CD14-positive monocyte (primary cell): Measurements from ENCODE around the gene ITPKB. TPM values are rescaled to one million over a fixed set of nuclear protein-coding genes. Genes with fewer than 3 reads are reported as not detected.

ENCODE experiments used
- DNase-seq, 3 donors: peaks; one replicate each; pipeline ENCODE4 v3.0.0-alpha.2; 2011 to 2022
- H2AFZ ChIP-seq: 2 replicates; pipeline ENCODE4 v1.6.0; 2012; ENCODE audit warnings: mild to moderate bottlenecking, low read depth, low read length, inconsistent platforms; ENCODE audit not compliant: insufficient read depth, poor library complexity, severe bottlenecking
- H3K27ac ChIP-seq, 2 donors: 1 replicate in 1 of 2; 2 replicates in 1 of 2; pipeline ENCODE4 v1.5.1; 2012 to 2013; ENCODE audit warnings: low read length in 2 of 2, control low read depth in 1 of 2, inconsistent platforms in 1 of 2, low read depth in 1 of 2, mild to moderate bottlenecking in 1 of 2
- H3K27me3 ChIP-seq, 2 donors: one replicate each; pipeline versions ENCODE4 v1.6.0 to v1.6.1; 2011 to 2013; ENCODE audit warnings: low read length in 2 of 2; ENCODE audit not compliant: control insufficient read depth in 2 of 2, insufficient read depth in 2 of 2
- H3K36me3 ChIP-seq, 2 donors: replicated peaks in 1 of 2; 1 replicate in 1 of 2; 2 replicates in 1 of 2; pipeline versions ENCODE4 v1.5.1 to v1.6.1; 2012 to 2013; ENCODE audit warnings: low read length in 2 of 2, control low read depth in 1 of 2, inconsistent platforms in 1 of 2, mild to moderate bottlenecking in 1 of 2; ENCODE audit not compliant: insufficient read depth in 2 of 2, control insufficient read depth in 1 of 2
- H3K4me1 ChIP-seq, 2 donors: 1 replicate in 1 of 2; 2 replicates in 1 of 2; pipeline versions ENCODE4 v1.5.1 to v1.6.1; 2012 to 2013; ENCODE audit warnings: low read length in 2 of 2, control low read depth in 1 of 2, inconsistent platforms in 1 of 2, mild to moderate bottlenecking in 1 of 2, moderate library complexity in 1 of 2; ENCODE audit not compliant: insufficient read depth in 2 of 2, control insufficient read depth in 1 of 2
- H3K4me2 ChIP-seq: replicated peaks from 2 replicates; pipeline ENCODE3; 2012; ENCODE audit warnings: low read length, moderate library complexity, mild to moderate bottlenecking; ENCODE audit not compliant: poor library complexity, severe bottlenecking; ENCODE audit errors: extremely low read depth
- H3K4me3 ChIP-seq, 3 experiments: fragments of 200-600 bp in 1 of 3; sonication (generic) in 1 of 3; replicated peaks in 1 of 3; 1 replicate in 2 of 3; 2 replicates in 1 of 3; pipeline ENCODE4 v1.5.1; 2011 to 2013; ENCODE audit warnings: low read length in 3 of 3, mild to moderate bottlenecking in 3 of 3, control low read depth in 2 of 3, low read depth in 2 of 3, inconsistent platforms in 1 of 3, moderate library complexity in 1 of 3
- H3K79me2 ChIP-seq: 2 replicates; pipeline ENCODE4 v1.6.0; 2012; ENCODE audit warnings: mild to moderate bottlenecking, control low read depth, inconsistent platforms, low read length, moderate library complexity; ENCODE audit not compliant: insufficient read depth
- H3K9ac ChIP-seq: 2 replicates; pipeline ENCODE4 v1.6.0; 2017; ENCODE audit warnings: low read length, mild to moderate bottlenecking; ENCODE audit not compliant: insufficient read depth, poor library complexity, severe bottlenecking
- H3K9me3 ChIP-seq, 2 donors: replicated peaks in 1 of 2; 1 replicate in 1 of 2; 2 replicates in 1 of 2; pipeline versions ENCODE4 v1.5.1 to v1.6.1; 2012 to 2013; ENCODE audit warnings: low read length in 2 of 2, control low read depth in 1 of 2; ENCODE audit not compliant: control insufficient read depth in 1 of 2, insufficient read depth in 1 of 2
- H4K20me1 ChIP-seq: 2 replicates; pipeline ENCODE4 v1.6.0; 2012; ENCODE audit warnings: mild to moderate bottlenecking, low read length, control low read depth, moderate library complexity; ENCODE audit not compliant: insufficient read depth
- H3K27ac Mint-ChIP-seq, 7 donors: one replicate each; pipeline ENCODE4 v1.8.0; 2020; ENCODE audit warnings: mild to moderate bottlenecking in 7 of 7, mixed read lengths in 7 of 7, moderate library complexity in 6 of 7, inconsistent platforms in 2 of 7
- H3K27me3 Mint-ChIP-seq, 3 donors: one replicate each; pipeline ENCODE4 v1.8.0; 2021 to 2022; ENCODE audit warnings: low read depth in 3 of 3, mild to moderate bottlenecking in 3 of 3, mixed read lengths in 3 of 3, moderate library complexity in 3 of 3, inconsistent platforms in 1 of 3
- H3K36me3 Mint-ChIP-seq, 2 donors: one replicate each; pipeline ENCODE4 v1.8.0; 2020; ENCODE audit warnings: mixed read lengths in 2 of 2, inconsistent platforms in 1 of 2, mild to moderate bottlenecking in 1 of 2
- H3K4me1 Mint-ChIP-seq: one replicate; pipeline ENCODE4 v1.8.0; 2020; ENCODE audit warnings: mild to moderate bottlenecking, mixed read lengths
- H3K4me3 Mint-ChIP-seq, 2 donors: one replicate each; pipeline ENCODE4 v1.8.0; 2020; ENCODE audit warnings: mild to moderate bottlenecking in 2 of 2, mixed read lengths in 2 of 2, moderate library complexity in 1 of 2
- H3K9me3 Mint-ChIP-seq, 7 donors: one replicate each; pipeline ENCODE4 v1.8.0; 2020 to 2022; ENCODE audit warnings: mixed read lengths in 7 of 7, mild to moderate bottlenecking in 6 of 7, moderate library complexity in 6 of 7, inconsistent platforms in 2 of 7
- CTCF ChIP-seq: fragments of 200-600 bp; IDR thresholded peaks from one replicate; pipeline ENCODE4 v1.8.0; 2022; ENCODE audit warnings: antibody characterized with exemption, mild to moderate bottlenecking
- WGBS: methylation state at CpG from one replicate; pipeline ENCODE4 v1.1.5; 2013; ENCODE audit warnings: missing lambda C conversion rate; ENCODE audit not compliant: insufficient coverage; 5-methylcytosine and 5-hydroxymethylcytosine counted together
- intact Hi-C, 2 donors: fragments of 100-400 bp; cut with micrococcal nuclease; formaldehyde crosslinking; loops; one replicate each; pipeline versions ENCODE4 v1.15.0 to v1.15.1; 2023
- polyA plus RNA-seq, 3 donors: library from polyadenylated mRNA; depleted of rRNA in 1 of 3; unstranded in 2 of 3; stranded (reverse) in 1 of 3; fragments of 300-500 nt in 2 of 3; fragments of >200 nt in 1 of 3; fragmentation: Illumina TruSeq in 2 of 3; gene quantifications; 1 replicate in 2 of 3; 2 replicates in 1 of 3; pipeline ENCODE4 v1.2.3, GENCODE V29; 2012 to 2021

ITPKB gene
- polyA plus RNA-seq, 3 donors, result 7.3 to 14.4 (median 10.2) TPM

- intact Hi-C loops, result loop anchor here in 1 of 2 donors (5.0 kb wide), 1 partner anchor 34 kb away; no protein-coding TSS in a partner anchor
- no peak overlapping the region for H3K9ac ChIP-seq
- peaks cover 0 to 5% (median 4%) of the 10 kb centered on the region in 3 donors for H3K27me3 Mint-ChIP-seq
These were observed 85.7 kb downstream of the ITPKB start for GRCh38 chr1:226653311-226653921.

GRCh38 chr1:226652613-226653012, 86.5 kb downstream of the ITPKB start:
- DNase-seq, result no peak
- Histone ChIP-seq H2AFZ (no peak overlapping the region), H3K9ac (no peak overlapping the region), H3K4me1 (peaks cover 32 to 41% of the 10 kb centered on the region in 2 donors), H3K79me2 (peaks cover 33% of the 10 kb centered on the region), H3K27me3 (no peaks in the 10 kb centered on the region), H3K27ac (no peak overlapping the region), H3K36me3 (peaks cover 15 to 19% of the 10 kb centered on the region in 2 donors), H3K4me3 (no peak overlapping the region), H4K20me1 (peaks cover 7% of the 10 kb centered on the region), H3K9me3 (no peaks in the 10 kb centered on the region), H3K4me2 (no peak overlapping the region)
- 100% methylated on average over 4 of the region's 6 CpGs for WGBS
- H3K4me3 Mint-ChIP-seq, result no peak overlapping the region
- peaks cover 0 to 5% (median 4%) of the 10 kb centered on the region in 3 donors for H3K27me3 Mint-ChIP-seq
- H3K9me3 Mint-ChIP-seq, result no peaks in the 10 kb centered on the region
- peak overlapping the region in 1 of 7 donors; percentile 26 for H3K27ac Mint-ChIP-seq
- peaks cover 43% of the 10 kb centered on the region for H3K4me1 Mint-ChIP-seq
- TF ChIP-seq CTCF, result no peak
- H3K36me3 Mint-ChIP-seq, result peaks cover 32 to 35% of the 10 kb centered on the region in 2 donors
- intact Hi-C loops, result loop anchor here in 1 of 2 donors (5.0 kb wide), 1 partner anchor 35 kb away; no protein-coding TSS in a partner anchor

More at GRCh38 chr1:226653311-226653921, 85.7 kb downstream of the ITPKB start:
- H4K20me1 ChIP-seq, result peaks cover 7% of the 10 kb centered on the region
- DNase-seq, result no peak
- peaks cover 7 to 14% of the 10 kb centered on the region in 2 donors for H3K36me3 ChIP-seq
- Mint-ChIP-seq H3K36me3 (peaks cover 32 to 33% of the 10 kb centered on the region in 2 donors), H3K9me3 (no peaks in the 10 kb centered on the region), H3K4me1 (peaks cover 46% of the 10 kb centered on the region), H3K4me3 (no peak overlapping the region), H3K27ac (peak overlapping the region in 5 of 7 donors; percentile 14 to 98 (median 95))
- H2AFZ ChIP-seq, result no peak overlapping the region
- no peak overlapping the region for H3K4me3 ChIP-seq
- no peak overlapping the region for H3K4me2 ChIP-seq
- peak overlapping the region in 1 of 2 donors; percentile 94 for H3K27ac ChIP-seq
- H3K27me3 ChIP-seq, result no peaks in the 10 kb centered on the region
- 83% methylated on average over 11 of the region's 11 CpGs for WGBS
- TF ChIP-seq CTCF, result no peak
- H3K9me3 ChIP-seq, result no peaks in the 10 kb centered on the region
- peaks cover 42% of the 10 kb centered on the region for H3K79me2 ChIP-seq
- peaks cover 32 to 43% of the 10 kb centered on the region in 2 donors for H3K4me1 ChIP-seq
